ENCODE data around the gene NISCH.
"Not testable (repeated sequence)": the region's sequence is repeated elsewhere in the genome, so short reads cannot be mapped to it uniquely, and the experiment has no call there.

The NISCH gene

DNA sequence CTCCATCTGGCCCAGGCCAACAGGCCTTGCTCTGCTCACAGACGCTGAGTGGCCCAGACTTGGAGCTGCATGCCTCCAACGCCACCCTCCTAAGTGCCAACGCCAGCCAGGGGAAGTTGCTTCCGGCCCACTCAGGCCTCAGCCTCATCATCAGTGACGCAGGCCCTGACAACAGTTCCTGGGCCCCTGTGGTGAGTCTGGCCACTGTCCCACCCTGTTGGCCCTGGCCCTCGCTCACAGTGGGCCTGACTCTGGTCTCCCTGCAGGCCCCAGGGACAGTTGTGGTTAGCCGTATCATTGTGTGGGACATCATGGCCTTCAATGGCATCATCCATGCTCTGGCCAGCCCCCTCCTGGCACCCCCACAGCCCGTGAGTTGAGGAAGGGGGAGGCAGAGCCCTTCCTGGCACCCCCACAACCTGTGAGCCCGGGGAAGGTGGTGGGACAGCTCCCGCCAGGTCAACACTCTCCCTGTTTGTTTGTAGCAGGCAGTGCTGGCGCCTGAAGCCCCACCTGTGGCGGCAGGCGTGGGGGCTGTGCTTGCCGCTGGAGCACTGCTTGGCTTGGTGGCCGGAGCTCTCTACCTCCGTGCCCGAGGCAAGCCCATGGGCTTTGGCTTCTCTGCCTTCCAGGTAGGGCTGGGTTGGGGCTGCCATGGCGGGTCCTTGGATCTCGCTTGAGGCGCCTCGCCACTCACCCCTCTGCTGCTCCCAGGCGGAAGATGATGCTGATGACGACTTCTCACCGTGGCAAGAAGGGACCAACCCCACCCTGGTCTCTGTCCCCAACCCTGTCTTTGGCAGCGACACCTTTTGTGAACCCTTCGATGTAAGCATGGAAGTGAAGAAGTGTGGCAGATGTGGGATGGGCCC lies 68.2 kb downstream of the NISCH start:
- no peaks in the 10 kb centered on the region for H3K9me3 ChIP-seq (ENCODE audit: control insufficient read depth, low read depth, low read length)
- H3K36me3 ChIP-seq (ENCODE audit: control insufficient read depth, low read depth, low read length), result peaks cover 44% of the 10 kb centered on the region
- no peaks in the 10 kb centered on the region for H3K27me3 ChIP-seq (ENCODE audit: control insufficient read depth, insufficient read depth, low read length)
- H3K4me1 ChIP-seq (ENCODE audit: control insufficient read depth, low read depth, low read length), result no peaks in the 10 kb centered on the region
- H3K4me3 ChIP-seq (ENCODE audit: low read length), result no peak overlapping the region
- H3K27ac ChIP-seq (ENCODE audit: low read length), result no peak overlapping the region
- H3K9ac ChIP-seq (ENCODE audit: low read length), result no peak overlapping the region

- Histone ChIP-seq H3K27ac (ENCODE audit: low read length) (no peak overlapping the region), H3K36me3 (ENCODE audit: control insufficient read depth, low read depth, low read length) (peaks cover 50% of the 10 kb centered on the region), H3K27me3 (ENCODE audit: control insufficient read depth, insufficient read depth, low read length) (no peaks in the 10 kb centered on the region), H3K4me1 (ENCODE audit: control insufficient read depth, low read depth, low read length) (no peaks in the 10 kb centered on the region), H3K4me3 (ENCODE audit: low read length) (no peak overlapping the region), H3K9ac (ENCODE audit: low read length) (no peak overlapping the region), H3K9me3 (ENCODE audit: control insufficient read depth, low read depth, low read length) (no peaks in the 10 kb centered on the region)
Observed at GRCh38 chr3:52524258-52524751, 68.9 kb downstream of the NISCH start.

DNA sequence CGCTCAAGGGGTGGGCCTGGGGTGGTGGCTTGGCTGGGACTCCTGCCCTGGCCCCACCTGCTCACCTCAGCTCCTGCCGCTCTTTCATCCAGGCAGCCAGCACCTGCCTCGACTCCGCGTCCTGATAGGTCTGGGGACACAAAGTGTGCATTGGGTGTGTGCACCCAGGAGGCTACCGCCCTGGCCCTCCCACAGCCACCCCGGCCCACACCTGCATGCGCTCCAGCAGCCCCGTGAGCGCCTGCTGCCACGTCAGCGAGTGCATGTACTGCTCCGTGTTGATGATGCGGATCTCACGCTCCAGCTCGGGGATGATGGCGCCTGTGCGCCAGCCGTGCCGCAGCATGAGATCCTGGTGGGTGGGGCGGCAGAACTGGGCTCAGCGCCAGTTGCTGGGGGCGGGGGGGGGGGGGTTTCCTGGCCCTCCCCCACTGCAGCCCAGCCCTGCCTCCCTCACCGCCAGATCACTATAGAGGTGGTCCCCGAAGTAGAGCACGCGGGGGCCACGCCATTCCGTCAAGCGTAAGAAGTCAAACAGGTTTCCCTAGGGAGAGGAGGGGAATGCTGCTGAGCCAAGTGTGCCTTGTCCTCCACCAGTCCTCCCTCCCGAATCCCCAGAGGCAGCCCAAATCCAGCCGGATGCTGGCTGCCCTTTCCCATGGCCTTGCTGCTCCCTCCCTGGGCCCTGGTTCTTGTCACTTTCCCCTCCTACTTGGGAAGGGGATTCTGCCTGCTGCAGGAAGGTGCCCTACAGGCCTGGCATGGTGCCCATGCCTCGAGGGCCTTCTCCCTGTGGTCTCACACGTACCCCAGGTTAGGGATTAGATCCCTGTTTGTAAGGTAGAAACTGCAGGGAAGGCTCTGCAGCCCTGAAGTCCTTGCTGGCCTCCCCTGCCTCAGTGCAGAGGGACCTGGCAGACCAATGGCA lies 69.6 kb downstream of the NISCH start:
- Histone ChIP-seq H3K36me3 (ENCODE audit: control insufficient read depth, low read depth, low read length) (peaks cover 52% of the 10 kb centered on the region), H3K27ac (ENCODE audit: low read length) (no peak overlapping the region), H3K27me3 (ENCODE audit: control insufficient read depth, insufficient read depth, low read length) (no peaks in the 10 kb centered on the region), H3K4me1 (ENCODE audit: control insufficient read depth, low read depth, low read length) (no peaks in the 10 kb centered on the region), H3K9me3 (ENCODE audit: control insufficient read depth, low read depth, low read length) (no peaks in the 10 kb centered on the region), H3K4me3 (ENCODE audit: low read length) (no peak overlapping the region), H3K9ac (ENCODE audit: low read length) (no peak overlapping the region)

GRCh38 chr3:52525680-52526561 lies 70.5 kb downstream of the NISCH start:
- Histone ChIP-seq H3K9ac (ENCODE audit: low read length) (no peak overlapping the region), H3K36me3 (ENCODE audit: control insufficient read depth, low read depth, low read length) (peaks cover 52% of the 10 kb centered on the region), H3K4me1 (ENCODE audit: control insufficient read depth, low read depth, low read length) (no peaks in the 10 kb centered on the region), H3K4me3 (ENCODE audit: low read length) (no peak overlapping the region), H3K9me3 (ENCODE audit: control insufficient read depth, low read depth, low read length) (no peaks in the 10 kb centered on the region), H3K27ac (ENCODE audit: low read length) (no peak overlapping the region), H3K27me3 (ENCODE audit: control insufficient read depth, insufficient read depth, low read length) (no peaks in the 10 kb centered on the region)

- H3K27ac ChIP-seq (ENCODE audit: low read length); H3K9me3 ChIP-seq (ENCODE audit: control insufficient read depth, low read depth, low read length); H3K9ac ChIP-seq (ENCODE audit: low read length); H3K4me1 ChIP-seq (ENCODE audit: control insufficient read depth, low read depth, low read length); H3K27me3 ChIP-seq (ENCODE audit: control insufficient read depth, insufficient read depth, low read length); H3K4me3 ChIP-seq (ENCODE audit: low read length): not testable (repeated sequence)
- peaks cover 52% of the 10 kb centered on the region for H3K36me3 ChIP-seq (ENCODE audit: control insufficient read depth, low read depth, low read length)
Observed at GRCh38 chr3:52526671-52527038, 71.3 kb downstream of the NISCH start.

DNA sequence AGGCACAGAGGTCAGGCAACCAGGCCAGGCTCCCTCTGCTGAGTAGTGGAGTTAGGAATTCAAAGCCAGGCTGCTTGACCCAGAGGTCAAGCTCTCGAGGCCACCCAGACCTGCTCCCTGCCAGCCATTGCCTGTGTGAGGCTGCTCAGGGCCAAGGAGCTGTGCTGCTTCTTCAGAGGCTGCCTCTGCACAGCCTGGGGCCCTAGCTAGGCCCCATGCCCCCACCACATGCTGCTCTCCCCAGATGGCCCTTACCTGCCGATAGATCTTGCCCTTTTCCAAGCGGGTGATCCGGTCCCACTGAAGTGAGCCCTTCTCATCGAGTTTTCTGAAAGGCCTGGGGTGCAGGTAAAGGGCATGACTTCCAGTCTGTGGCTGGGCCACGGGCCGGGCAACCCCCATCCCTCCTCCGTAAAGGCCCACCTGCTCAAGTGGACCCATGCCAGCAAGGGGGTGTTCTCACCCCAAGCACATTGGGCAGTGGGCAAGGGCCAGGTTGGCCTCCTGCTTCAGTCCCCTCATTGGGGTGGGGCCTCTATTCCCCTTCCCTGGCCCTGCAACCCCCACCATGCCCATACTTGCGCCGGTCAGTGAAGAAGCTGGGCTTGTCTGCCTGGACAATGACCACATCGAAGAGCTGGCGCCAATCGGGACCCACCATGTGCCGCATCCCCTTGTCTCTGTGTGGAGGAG lies 71.8 kb downstream of the NISCH start:
- peaks cover 4% of the 10 kb centered on the region for H3K4me1 ChIP-seq (ENCODE audit: control insufficient read depth, low read depth, low read length)
- H3K27me3 ChIP-seq (ENCODE audit: control insufficient read depth, insufficient read depth, low read length), result no peaks in the 10 kb centered on the region
- no peak overlapping the region for H3K4me3 ChIP-seq (ENCODE audit: low read length)
- no peak overlapping the region for H3K9ac ChIP-seq (ENCODE audit: low read length)
- no peak overlapping the region for H3K27ac ChIP-seq (ENCODE audit: low read length)
- peaks cover 52% of the 10 kb centered on the region for H3K36me3 ChIP-seq (ENCODE audit: control insufficient read depth, low read depth, low read length)
- no peaks in the 10 kb centered on the region for H3K9me3 ChIP-seq (ENCODE audit: control insufficient read depth, low read depth, low read length)

DNA sequence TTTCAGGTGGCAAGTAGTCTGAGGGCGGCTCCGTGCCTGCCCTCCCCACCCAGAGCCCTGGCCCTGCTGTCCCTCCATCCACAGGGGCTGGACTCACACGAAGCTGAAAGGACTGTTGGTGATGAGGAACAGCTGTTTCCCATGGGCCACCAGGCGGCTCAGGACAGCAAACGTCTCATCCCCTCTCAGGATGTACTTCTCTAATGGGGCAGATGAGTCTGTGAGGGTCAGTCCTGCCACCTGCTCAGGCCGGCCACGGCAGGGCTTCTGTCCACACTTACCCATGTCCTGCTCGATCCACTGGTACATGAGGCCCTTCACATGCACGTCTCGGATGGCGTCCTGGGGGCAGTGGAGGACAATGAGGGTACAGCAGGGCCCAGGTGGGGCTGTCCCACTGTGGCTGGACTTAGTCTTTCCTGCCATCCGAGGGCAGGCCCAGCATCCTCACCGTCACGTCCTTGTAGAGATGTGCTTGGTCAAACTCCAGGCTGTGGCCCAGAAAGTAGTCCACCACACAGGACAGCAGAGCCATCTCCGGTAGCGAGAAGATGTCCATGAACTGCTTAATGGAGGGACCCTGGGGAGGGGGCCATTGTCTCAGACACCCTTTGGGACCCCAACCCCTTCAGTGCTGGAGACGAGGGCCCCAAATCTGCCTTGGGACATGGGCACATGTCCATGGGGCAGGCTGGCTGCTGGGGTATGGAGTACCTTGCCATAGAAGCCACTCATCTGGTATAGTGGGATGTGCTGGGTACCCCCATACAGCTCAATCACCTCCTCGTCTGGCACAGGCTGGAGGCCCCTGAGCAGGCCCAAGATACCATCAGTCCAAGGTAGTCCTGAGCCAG lies 72.6 kb downstream of the NISCH start:
- Histone ChIP-seq H3K9me3 (ENCODE audit: control insufficient read depth, low read depth, low read length) (no peaks in the 10 kb centered on the region), H3K36me3 (ENCODE audit: control insufficient read depth, low read depth, low read length) (peaks cover 52% of the 10 kb centered on the region), H3K27me3 (ENCODE audit: control insufficient read depth, insufficient read depth, low read length) (no peaks in the 10 kb centered on the region), H3K27ac (ENCODE audit: low read length) (no peak overlapping the region), H3K4me3 (ENCODE audit: low read length) (no peak overlapping the region), H3K9ac (ENCODE audit: low read length) (no peak overlapping the region), H3K4me1 (ENCODE audit: control insufficient read depth, low read depth, low read length) (peaks cover 6% of the 10 kb centered on the region)

DNA sequence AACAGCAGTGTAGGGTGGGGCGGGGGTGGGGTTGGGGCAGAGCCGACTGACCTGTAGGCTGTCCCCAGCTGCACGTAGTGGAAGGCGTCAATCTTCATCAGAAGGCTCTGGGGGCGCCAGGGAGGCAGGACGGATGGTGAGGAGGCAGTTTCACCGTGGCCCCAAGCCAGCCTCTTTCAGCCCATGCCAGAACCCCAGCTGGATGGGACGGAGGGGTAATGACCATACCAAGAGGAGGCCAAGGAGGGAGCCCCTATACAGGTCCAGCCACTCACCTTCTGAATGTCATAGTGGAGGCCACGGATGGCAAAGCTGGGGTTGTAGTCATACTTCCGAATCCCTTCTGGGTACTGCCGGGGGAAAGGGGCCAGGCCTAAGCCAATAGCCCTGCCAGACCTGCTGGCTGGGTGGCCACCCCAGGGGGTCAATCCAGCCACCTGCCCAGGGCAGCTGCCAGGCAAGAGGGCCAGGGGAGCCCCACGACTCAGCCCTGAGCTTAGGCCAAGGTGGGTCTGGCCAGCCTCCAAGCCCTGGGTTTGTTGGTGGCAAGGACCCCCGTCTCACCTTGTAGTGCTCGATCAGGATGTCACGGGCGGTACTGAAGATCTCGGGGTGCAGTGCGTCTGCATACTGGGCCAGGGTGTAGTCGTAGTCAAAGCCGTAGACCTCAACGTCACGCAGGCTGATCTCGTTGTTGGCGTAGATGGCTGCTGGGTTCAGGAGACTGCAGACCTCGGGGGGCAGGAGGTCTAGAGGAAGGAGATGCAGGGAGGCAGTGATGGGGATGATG lies 73.4 kb downstream of the NISCH start:
- H3K4me1 ChIP-seq (ENCODE audit: control insufficient read depth, low read depth, low read length), result peaks cover 6% of the 10 kb centered on the region
- no peak overlapping the region for H3K9ac ChIP-seq (ENCODE audit: low read length)
- H3K27me3 ChIP-seq (ENCODE audit: control insufficient read depth, insufficient read depth, low read length), result no peaks in the 10 kb centered on the region
- H3K27ac ChIP-seq (ENCODE audit: low read length), result no peak overlapping the region
- H3K36me3 ChIP-seq (ENCODE audit: control insufficient read depth, low read depth, low read length), result peaks cover 50% of the 10 kb centered on the region
- no peak overlapping the region for H3K4me3 ChIP-seq (ENCODE audit: low read length)
- H3K9me3 ChIP-seq (ENCODE audit: control insufficient read depth, low read depth, low read length), result no peaks in the 10 kb centered on the region

DNA sequence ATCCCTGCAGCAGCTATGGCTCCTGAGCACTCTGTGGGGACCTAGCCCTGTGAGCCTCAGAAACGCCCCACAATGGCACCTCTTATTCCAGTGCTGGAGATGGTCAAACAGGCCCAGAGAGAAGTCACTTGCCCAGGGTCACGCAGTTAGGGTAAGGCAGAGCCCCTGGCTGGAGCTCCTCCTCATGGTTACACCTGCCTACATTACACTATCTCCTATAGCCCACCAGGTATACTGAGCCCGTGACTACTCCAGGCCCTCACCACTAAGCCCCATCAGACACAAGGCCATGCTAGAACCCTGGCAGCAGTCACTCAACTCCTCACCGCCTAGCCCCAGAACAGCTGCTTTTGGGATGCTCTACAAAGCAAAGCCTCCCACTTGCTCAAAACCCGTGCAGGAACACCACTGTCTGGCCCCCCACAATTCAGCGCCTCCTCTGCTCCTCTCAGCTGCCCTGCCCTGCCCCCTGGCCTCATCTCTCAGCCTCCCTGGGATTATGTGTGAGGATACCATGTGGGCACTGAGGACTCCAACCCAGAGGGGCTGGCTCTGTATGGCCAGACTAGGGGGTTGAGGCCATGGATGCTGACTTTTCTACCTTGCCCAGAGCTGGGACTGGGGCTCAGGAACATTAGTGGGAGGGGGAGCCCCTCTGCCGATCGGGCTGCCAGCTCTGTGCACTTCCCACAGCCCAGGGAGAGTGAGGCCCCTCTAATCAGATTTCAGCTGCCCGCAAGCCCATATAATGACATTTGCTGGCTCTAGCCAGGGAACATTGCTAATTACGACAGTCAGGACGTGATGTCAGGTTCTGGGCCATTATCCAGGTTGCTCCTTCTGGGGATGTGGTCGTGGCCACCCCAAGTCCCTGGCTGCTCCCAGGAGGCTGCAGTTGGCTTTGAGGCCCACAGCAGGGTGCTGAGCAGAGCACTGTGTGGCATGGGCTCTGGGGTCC lies 74.3 kb downstream of the NISCH start:
- no peaks in the 10 kb centered on the region for H3K9me3 ChIP-seq (ENCODE audit: control insufficient read depth, low read depth, low read length)
- H3K4me1 ChIP-seq (ENCODE audit: control insufficient read depth, low read depth, low read length), result peaks cover 12% of the 10 kb centered on the region
- H3K36me3 ChIP-seq (ENCODE audit: control insufficient read depth, low read depth, low read length), result peaks cover 41% of the 10 kb centered on the region
- H3K27ac ChIP-seq (ENCODE audit: low read length), result no peak overlapping the region
- H3K27me3 ChIP-seq (ENCODE audit: control insufficient read depth, insufficient read depth, low read length), result no peaks in the 10 kb centered on the region
- no peak overlapping the region for H3K4me3 ChIP-seq (ENCODE audit: low read length)
- no peak overlapping the region for H3K9ac ChIP-seq (ENCODE audit: low read length)
